HG03045 (cell line): Measurements from ENCODE around the gene THUMPD3.

Experiments
- ATAC-seq: cut with Tn5 transposase; IDR thresholded peaks from one replicate; pipeline ENCODE4 v1.9.1; 2021; ENCODE audit warnings: mild to moderate bottlenecking, moderate library complexity; ENCODE audit not compliant: unreplicated experiment

The THUMPD3 gene

GRCh38 chr3:9362731-9363530, at the start of gene THUMPD3:
Gene THUMPD3 (plus strand): TSS chr3:9363054. CDS start chr3:9365069, 2,015 bp downstream.
- peak; percentile 98 for ATAC-seq

- no peak for ATAC-seq
Measured at GRCh38 chr3:9314796-9315195, 48.1 kb upstream of the THUMPD3 start.

GRCh38 chr3:9316881-9317361, 45.9 kb upstream of the THUMPD3 start:
- ATAC-seq, result no peak

- no peak for ATAC-seq
Measured at GRCh38 chr3:9322780-9323179, 40.1 kb upstream of the THUMPD3 start.

- ATAC-seq, result no peak
Measured at GRCh38 chr3:9324944-9325343, 37.9 kb upstream of the THUMPD3 start.

- no peak for ATAC-seq
Measured at GRCh38 chr3:9327578-9327977, 35.3 kb upstream of the THUMPD3 start.

- ATAC-seq, result no peak
Measured at GRCh38 chr3:9330166-9330703, 32.6 kb upstream of the THUMPD3 start.

DNA sequence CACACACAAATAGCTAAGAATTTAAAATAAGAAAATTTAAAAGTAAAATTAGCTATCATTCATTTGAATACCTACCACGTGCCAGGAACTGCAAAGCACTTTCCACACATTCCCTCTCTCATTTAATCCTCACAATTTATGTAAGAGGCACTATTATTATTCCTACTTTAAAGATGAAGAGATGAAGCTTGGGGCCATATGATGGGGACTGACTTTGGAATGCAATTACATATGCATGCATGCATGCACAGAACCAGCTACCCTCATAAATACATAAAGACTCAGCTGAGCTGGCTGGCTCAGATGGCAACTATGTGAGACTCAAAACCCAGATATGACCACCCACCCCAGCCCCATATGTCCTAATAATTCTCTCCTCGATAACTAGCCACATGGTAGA, 31.7 kb upstream of the THUMPD3 start:
- ATAC-seq, result no peak

DNA sequence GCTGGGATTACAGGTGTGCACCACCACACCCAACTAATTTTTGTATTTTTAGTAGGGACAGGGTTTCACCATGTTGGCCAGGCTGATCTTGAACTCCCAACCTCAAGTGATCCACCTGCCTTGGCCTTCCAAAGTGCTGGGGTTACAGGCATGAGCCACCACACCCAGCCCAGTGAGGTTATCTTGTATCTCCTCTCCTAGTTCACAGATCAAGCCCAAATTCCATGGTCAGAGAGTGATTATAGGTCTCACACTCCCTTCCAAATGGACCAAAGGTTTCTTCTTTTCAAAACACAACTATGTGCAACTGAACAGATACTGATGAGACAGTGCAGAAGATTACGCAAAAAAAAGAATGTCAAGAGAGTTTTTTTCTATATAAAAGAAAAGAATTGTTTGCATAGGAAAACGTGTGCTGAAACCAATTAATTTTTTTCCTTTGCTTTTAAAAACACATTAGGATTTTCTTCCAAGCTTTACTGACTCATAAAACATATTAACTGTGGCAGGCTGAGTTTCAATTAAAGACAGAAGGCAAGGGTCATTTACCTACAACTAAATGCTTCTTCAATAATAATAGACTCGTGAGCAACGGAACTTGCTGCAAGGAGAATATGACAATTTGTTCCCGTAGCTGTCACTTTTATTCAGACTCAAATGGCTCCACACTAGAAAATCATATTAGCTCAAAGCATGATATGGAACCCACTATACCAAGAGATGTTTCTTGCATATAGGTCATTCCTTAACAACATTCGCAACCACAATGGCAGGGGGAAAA, 30.4 kb upstream of the THUMPD3 start:
- no peak for ATAC-seq

DNA sequence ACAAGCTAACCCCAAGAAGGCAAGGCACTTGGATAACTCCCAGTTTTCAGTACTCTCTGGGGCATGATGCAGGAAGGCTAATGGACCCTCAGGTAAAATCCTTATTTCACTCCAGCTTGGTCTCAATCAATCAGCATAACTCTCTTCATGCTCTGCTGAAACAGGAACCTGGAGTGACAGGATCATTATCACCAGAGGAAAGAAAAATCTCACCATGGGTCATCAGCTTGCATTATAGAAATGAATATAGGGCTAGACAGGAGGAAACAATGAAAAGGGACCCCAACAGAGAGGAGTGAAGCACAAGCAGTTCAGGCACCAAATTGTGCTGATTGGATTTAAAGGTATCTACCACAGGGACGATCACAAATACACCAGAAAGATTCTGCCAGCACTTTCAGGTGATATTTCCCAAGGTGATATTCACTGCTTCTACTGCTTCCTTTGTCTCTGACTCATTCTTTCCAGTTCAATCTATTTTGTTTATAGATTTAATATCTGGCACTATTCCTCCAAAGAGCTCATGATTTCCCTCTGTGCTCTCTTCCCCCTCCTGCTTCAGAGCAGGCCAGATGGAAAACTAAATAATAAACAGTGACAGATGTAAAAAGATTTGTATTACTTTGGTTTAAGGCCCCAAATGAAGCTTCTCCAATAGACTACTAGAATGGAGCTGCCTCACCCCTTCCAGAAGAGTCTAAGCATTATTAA, 22.9 kb upstream of the THUMPD3 start:
- no peak for ATAC-seq

DNA sequence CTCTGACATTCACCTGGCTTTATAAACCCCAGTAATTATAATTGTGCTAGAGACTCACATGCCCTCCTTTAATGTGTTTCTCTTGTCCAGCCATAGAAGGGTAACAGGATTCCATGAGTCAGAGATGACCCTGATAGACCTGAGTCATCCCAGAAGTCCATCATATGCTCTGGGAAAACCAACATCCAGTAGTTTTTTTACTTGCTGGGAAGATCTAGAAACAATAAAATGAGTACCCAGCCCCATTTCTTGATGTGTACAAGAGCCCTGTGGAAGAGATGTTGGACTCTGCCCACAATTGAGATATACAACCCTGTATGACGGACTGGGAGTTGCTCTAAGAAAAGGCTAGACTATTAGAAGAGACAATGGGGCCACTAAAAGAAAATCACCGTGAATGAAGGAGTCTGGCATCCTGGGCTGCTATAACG, 22.4 kb upstream of the THUMPD3 start:
- no peak for ATAC-seq

- ATAC-seq, result no peak
Measured at GRCh38 chr3:9342696-9343095, 20.2 kb upstream of the THUMPD3 start.

DNA sequence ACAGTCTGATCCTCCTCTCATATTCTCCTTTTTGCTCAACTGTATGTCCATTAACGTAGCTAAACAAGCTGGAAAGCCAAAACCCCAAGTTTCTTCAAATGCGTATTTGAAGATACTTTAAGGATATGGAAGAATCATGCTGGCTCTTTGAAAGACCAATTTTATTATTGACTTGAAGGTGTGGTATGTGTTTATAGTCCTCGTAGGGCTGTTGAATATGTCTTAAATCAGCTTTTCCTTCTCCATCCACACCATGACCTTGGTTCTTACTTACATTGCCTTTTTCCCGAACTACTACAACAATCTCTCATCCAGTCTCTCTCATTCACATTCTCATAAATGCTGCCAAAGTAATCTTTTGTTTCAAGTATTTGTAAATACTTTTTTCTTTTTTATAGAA, 19.7 kb upstream of the THUMPD3 start:
- no peak for ATAC-seq

GRCh38 chr3:9345041-9345440, 17.8 kb upstream of the THUMPD3 start:
- no peak for ATAC-seq

GRCh38 chr3:9346141-9346540, 16.7 kb upstream of the THUMPD3 start:
- no peak for ATAC-seq

DNA sequence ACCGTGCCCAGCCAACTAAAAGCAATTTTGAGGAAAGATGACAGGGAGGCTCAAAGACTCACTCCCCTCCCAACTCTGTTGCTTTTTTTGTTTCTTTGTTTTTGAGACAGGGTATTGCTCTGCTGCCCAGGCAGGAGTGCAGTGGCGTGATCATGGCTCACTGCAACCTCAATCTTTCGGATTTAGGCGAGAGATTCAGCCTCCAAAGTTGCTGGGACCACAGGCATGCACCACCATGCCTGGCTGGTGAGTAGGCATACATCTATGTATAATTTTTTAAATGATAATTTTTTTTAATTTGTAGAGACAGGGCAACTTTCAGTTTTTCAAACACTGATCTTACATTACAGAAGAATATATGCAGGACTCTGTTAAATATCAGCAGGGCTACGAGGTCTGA, 15.8 kb upstream of the THUMPD3 start:
- ATAC-seq, result no peak

- no peak for ATAC-seq
Measured at GRCh38 chr3:9347887-9348286, 15.0 kb upstream of the THUMPD3 start.

GRCh38 chr3:9349321-9350117, 13.3 kb upstream of the THUMPD3 start:
- no peak for ATAC-seq

- no peak for ATAC-seq
Measured at GRCh38 chr3:9351709-9352126, 11.1 kb upstream of the THUMPD3 start.
